GM12878 (cell line): Measurements from ENCODE around the gene DAAM2. TPM values are rescaled to one million over a fixed set of nuclear protein-coding genes. Genes with fewer than 3 reads are reported as not detected.

Experiments used
- ATAC-seq: fragments of 200-7000 bp; cut with Tn5 transposase; 3 replicates; pipeline ENCODE4 v1.9.1; 2020; ENCODE audit warnings: mild to moderate bottlenecking, moderate library complexity
- BruUV-seq: library from RNA; stranded (reverse); fragments of 400-500 nt; replicated peaks from 2 replicates; lab custom pipeline; 2021; lab: Mats Ljungman, UMichigan
- CTCF ChIA-PET: fragments of 300-600 bp; sonication (Branson Sonifier 250); formaldehyde crosslinking; extraction: SDS; loops from one replicate; lab custom pipeline; 2021; ENCODE audit warnings: inconsistent platforms; lab: Yijun Ruan, JAX
- POLR2A ChIA-PET: fragments of 350-600 bp; formaldehyde crosslinking; extraction: SDS; loops from one replicate; lab custom pipeline; 2021; ENCODE audit warnings: inconsistent platforms; lab: Charles Lee
- RAD21 ChIA-PET: fragments of 300-600 bp; sonication (Branson Sonifier 250); formaldehyde crosslinking; loops from one replicate; lab custom pipeline; 2023; ENCODE audit warnings: antibody characterized with exemption; ENCODE audit not compliant: unreplicated experiment; lab: Charles Lee
- SMC1A ChIA-PET: fragments of 300-600 bp; sonication (Branson Sonifier 250); formaldehyde crosslinking; loops from one replicate; lab custom pipeline; 2023; ENCODE audit not compliant: unreplicated experiment, uncharacterized antibody; lab: Charles Lee
- DNase-seq: peaks from one replicate; pipeline ENCODE4 v3.0.0-alpha.2; 2011; ENCODE audit warnings: low read depth, low spot score
- FAIRE-seq: peaks from 3 replicates; lab custom pipeline; 2011; peaks lifted over from hg19 to GRCh38; lab: Jason Lieb, UNC
- H2AFZ ChIP-seq: 2 replicates; pipeline ENCODE4 v1.6.0; 2011; ENCODE audit warnings: low read depth, low read length, control low read depth; ENCODE audit not compliant: control insufficient read depth
- H3K27ac ChIP-seq: 2 replicates; pipeline ENCODE4 v1.5.1; 2011; ENCODE audit warnings: control low read depth; ENCODE audit not compliant: control insufficient read depth, insufficient read depth
- H3K27me3 ChIP-seq, 2 experiments: replicated peaks in 1 of 2; 2 replicates each; pipeline versions ENCODE4 v1.6.0 to v1.6.1; 2011; ENCODE audit warnings: low read length in 1 of 2; ENCODE audit not compliant: control insufficient read depth in 2 of 2, insufficient read depth in 2 of 2
- H3K36me3 ChIP-seq, 2 experiments: 2 replicates each; pipeline ENCODE4 v1.5.1; 2011; ENCODE audit warnings: low read length in 1 of 2; ENCODE audit not compliant: control insufficient read depth in 2 of 2, insufficient read depth in 2 of 2
- H3K4me1 ChIP-seq: 2 replicates; pipeline ENCODE4 v1.6.1; 2011; ENCODE audit warnings: mild to moderate bottlenecking, low read length, moderate library complexity, mixed read lengths; ENCODE audit not compliant: control insufficient read depth, insufficient read depth
- H3K4me2 ChIP-seq: 2 replicates; pipeline ENCODE4 v1.6.0; 2011; ENCODE audit warnings: control low read depth; ENCODE audit not compliant: control insufficient read depth, insufficient read depth
- H3K4me3 ChIP-seq: fragments of 200-600 bp; sonication (generic); 2 replicates; pipeline ENCODE4 v1.5.1; 2016
- H3K79me2 ChIP-seq: 2 replicates; pipeline ENCODE4 v1.6.0; 2011; ENCODE audit warnings: low read length; ENCODE audit not compliant: control insufficient read depth, insufficient read depth
- H3K9ac ChIP-seq: 2 replicates; pipeline ENCODE4 v1.8.0; 2011; ENCODE audit warnings: low read length, control low read depth, mixed read lengths; ENCODE audit not compliant: control insufficient read depth, insufficient read depth
- H3K9me3 ChIP-seq: replicated peaks from 3 replicates; pipeline ENCODE4 v1.5.1; 2011; ENCODE audit warnings: mild to moderate bottlenecking, low read length; ENCODE audit not compliant: control insufficient read depth, insufficient read depth
- H4K20me1 ChIP-seq: 2 replicates; pipeline ENCODE4 v1.6.0; 2011; ENCODE audit not compliant: control insufficient read depth, insufficient read depth
- ASH2L ChIP-seq: fragments of 300-600, 200-600 bp; sonication (generic); IDR thresholded peaks from 2 replicates; pipeline ENCODE4 v1.6.1; 2017; ENCODE audit warnings: low read depth, mild to moderate bottlenecking, borderline replicate concordance
- CEBPB ChIP-seq, 2 experiments: fragments of 150-350 bp in 1 of 2; IDR thresholded peaks; 2 replicates each; pipeline ENCODE4 v1.6.1; 2012 to 2014; ENCODE audit warnings: low read depth in 2 of 2, low read length in 2 of 2, borderline replicate concordance in 1 of 2, inconsistent platforms in 1 of 2
- NR2C1 ChIP-seq: fragments of 450-650 bp; IDR thresholded peaks from 2 replicates; pipeline ENCODE4 v1.6.1; 2017; ENCODE audit warnings: antibody characterized with exemption, mild to moderate bottlenecking, moderate library complexity
- PAX5 ChIP-seq: IDR thresholded peaks from 2 replicates; pipeline ENCODE4 v1.6.1; 2011; ENCODE audit warnings: low read depth, low read length, borderline replicate concordance
- PRDM15 ChIP-seq: fragments of 450-650 bp; formaldehyde crosslinking; IDR thresholded peaks from 2 replicates; pipeline ENCODE4 v1.4.0; 2020; ENCODE audit warnings: mild to moderate bottlenecking, moderate library complexity
- RAD51 ChIP-seq: fragments of 450-650 bp; IDR thresholded peaks from 2 replicates; pipeline ENCODE4 v1.6.1; 2016; ENCODE audit warnings: moderate library complexity, mild to moderate bottlenecking, inconsistent platforms
- RELA ChIP-seq: fragments of 450-650 bp; IDR thresholded peaks from 2 replicates; pipeline ENCODE4 v1.8.0; 2014; ENCODE audit warnings: borderline replicate concordance; ENCODE audit not compliant: partially characterized antibody
- SMAD1 ChIP-seq: fragments of 450-650 bp; IDR thresholded peaks from 2 replicates; pipeline ENCODE4 v1.6.1; 2018; ENCODE audit warnings: mild to moderate bottlenecking, low read depth; ENCODE audit not compliant: partially characterized antibody
- SP1 ChIP-seq: IDR thresholded peaks from one replicate; pipeline ENCODE4 v1.6.1; 2011; ENCODE audit warnings: low read depth, low read length
- SPI1 ChIP-seq: IDR thresholded peaks from 2 replicates; pipeline ENCODE4 v1.6.1; 2011; ENCODE audit warnings: low read depth, mild to moderate bottlenecking, low read length, moderate library complexity, borderline replicate concordance; ENCODE audit not compliant: insufficient read depth
- YBX1 ChIP-seq: fragments of 450-650 bp; IDR thresholded peaks from 2 replicates; pipeline ENCODE4 v1.6.1; 2016; ENCODE audit warnings: antibody characterized with exemption
- YY1 ChIP-seq: IDR thresholded peaks from 2 replicates; pipeline ENCODE4 v1.6.1; 2011; ENCODE audit warnings: low read depth, mild to moderate bottlenecking, low read length
- ZNF217 ChIP-seq: fragments of 450-650 bp; IDR thresholded peaks from 2 replicates; pipeline ENCODE4 v1.6.1; 2017; ENCODE audit warnings: antibody characterized with exemption, mild to moderate bottlenecking
- ZNF274 ChIP-seq: IDR thresholded peaks from one replicate; pipeline ENCODE4 v1.8.0; 2011; ENCODE audit not compliant: insufficient read length, insufficient read depth
- ZSCAN29 ChIP-seq: fragments of 450-650 bp; IDR thresholded peaks from 2 replicates; pipeline ENCODE4 v1.6.1; 2017; ENCODE audit warnings: mild to moderate bottlenecking, moderate library complexity
- WGBS: methylation state at CpG from one replicate; pipeline ENCODE4 v1.1.6; 2016; ENCODE audit warnings: low lambda C conversion rate; ENCODE audit not compliant: insufficient replicate concordance, insufficient coverage; ENCODE audit errors: missing lambda C conversion rate; 5-methylcytosine and 5-hydroxymethylcytosine counted together
- in situ Hi-C: fragments of 300-500 bp; cut with MboI; formaldehyde crosslinking; loops from 9 replicates; pipeline ENCODE4 v1.14.3; 2018; ENCODE audit warnings: mixed read lengths
- intact Hi-C: fragments of 100-400 bp; cut with micrococcal nuclease; formaldehyde crosslinking; loops from one replicate; pipeline ENCODE4 v1.14.2; 2022; ENCODE audit not compliant: unreplicated experiment
- polyA plus RNA-seq, 11 experiments: library from polyadenylated mRNA; depleted of rRNA in 4 of 11; unstranded in 6 of 11; stranded (reverse) in 5 of 11; fragments of >200 nt; fragmentation: Nextera tagmentation in 4 of 11; fragmentation: Illumina TruSeq in 1 of 11; extraction: Ambion mirVana in 4 of 11; extraction: Trizol in 1 of 11; gene quantifications; 1 replicate in 1 of 11; 2 replicates in 10 of 11; pipeline versions ENCODE4 v1.2.1 to v1.2.3, GENCODE V29; 2011 to 2016; ENCODE audit warnings: inconsistent platforms in 2 of 11, missing spikeins in 2 of 11, low read depth in 1 of 11
- total RNA-seq, 4 experiments: library from RNA; depleted of rRNA in 3 of 4; stranded (reverse); fragments of >200 nt in 3 of 4; fragmentation: Illumina TruSeq in 1 of 4; extraction: Trizol in 1 of 4; gene quantifications; 2 replicates each; pipeline versions ENCODE4 v1.2.1 to v1.2.3, GENCODE V29; 2013 to 2021
- TF ChIP-seq, protein P1 (sequence below): IDR thresholded peaks from 2 replicates; pipeline ENCODE4 v1.6.1; 2011; ENCODE audit warnings: low read depth, low read length, improper control_type of control experiment, borderline replicate concordance
- TF ChIP-seq, protein P2 (sequence below): fragments of 450-650 bp; IDR thresholded peaks from 2 replicates; pipeline ENCODE4 v1.6.1; 2017; ENCODE audit warnings: mild to moderate bottlenecking

The DAAM2 gene
- total and polyA plus RNA-seq, 10 of the 15 experiments (the other 5 are each of a cell fraction or from before 2014, with no cell fraction given) = 0.05 to 0.22 TPM; not detected in 8

- ChIA-PET POLR2A (no interaction called here), SMC1A (interaction anchor here (1.0 to 6.5 kb wide), 2 partner anchors 12 to 40 kb away, joined by 3 to 38 read pairs; no protein-coding TSS in a partner anchor), RAD21 (interaction anchor here (0.5 to 1.5 kb wide), 4 partner anchors 36 to 401 kb away, joined by 3 to 4 read pairs (median 4); no protein-coding TSS in a partner anchor), CTCF (interaction anchor here (1.1 to 9.0 kb wide), 3 partner anchors 11 to 27 kb away, joined by 3 to 135 read pairs (median 3); no protein-coding TSS in a partner anchor)
- H3K4me1 ChIP-seq = no peaks in the 10 kb centered on the region
- H3K36me3 ChIP-seq = no peaks in the 10 kb centered on the region
- H4K20me1 ChIP-seq = no peaks in the 10 kb centered on the region
- no peaks in the 10 kb centered on the region; a peak in 1 of 4 replicates for H3K27me3 ChIP-seq
- WGBS = 59% methylated on average over 3 of the region's 3 CpGs
- H2AFZ ChIP-seq = no peak overlapping the region
- no peak overlapping the region for H3K9ac ChIP-seq
- no peak for TF ChIP-seq ASH2L
- TF ChIP-seq ZSCAN29 = no peak
- no peak for TF ChIP-seq ZNF274
- TF ChIP-seq, protein P1, sequence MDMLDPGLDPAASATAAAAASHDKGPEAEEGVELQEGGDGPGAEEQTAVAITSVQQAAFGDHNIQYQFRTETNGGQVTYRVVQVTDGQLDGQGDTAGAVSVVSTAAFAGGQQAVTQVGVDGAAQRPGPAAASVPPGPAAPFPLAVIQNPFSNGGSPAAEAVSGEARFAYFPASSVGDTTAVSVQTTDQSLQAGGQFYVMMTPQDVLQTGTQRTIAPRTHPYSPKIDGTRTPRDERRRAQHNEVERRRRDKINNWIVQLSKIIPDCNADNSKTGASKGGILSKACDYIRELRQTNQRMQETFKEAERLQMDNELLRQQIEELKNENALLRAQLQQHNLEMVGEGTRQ = no peak
- TF ChIP-seq YY1 = no peak
- no peak for TF ChIP-seq SP1
- TF ChIP-seq RAD51 = no peak
- TF ChIP-seq PRDM15 (CRISPR knock-in tag) = no peak
- TF ChIP-seq CEBPB (IDR thresholded peaks at IDR 0.05; ENCODE audit: borderline replicate concordance in 1 of 2, low read depth in 2 of 2, low read length in 2 of 2) = no peak
- TF ChIP-seq YBX1 = no peak
- TF ChIP-seq PAX5 = no peak
- TF ChIP-seq, protein P2, sequence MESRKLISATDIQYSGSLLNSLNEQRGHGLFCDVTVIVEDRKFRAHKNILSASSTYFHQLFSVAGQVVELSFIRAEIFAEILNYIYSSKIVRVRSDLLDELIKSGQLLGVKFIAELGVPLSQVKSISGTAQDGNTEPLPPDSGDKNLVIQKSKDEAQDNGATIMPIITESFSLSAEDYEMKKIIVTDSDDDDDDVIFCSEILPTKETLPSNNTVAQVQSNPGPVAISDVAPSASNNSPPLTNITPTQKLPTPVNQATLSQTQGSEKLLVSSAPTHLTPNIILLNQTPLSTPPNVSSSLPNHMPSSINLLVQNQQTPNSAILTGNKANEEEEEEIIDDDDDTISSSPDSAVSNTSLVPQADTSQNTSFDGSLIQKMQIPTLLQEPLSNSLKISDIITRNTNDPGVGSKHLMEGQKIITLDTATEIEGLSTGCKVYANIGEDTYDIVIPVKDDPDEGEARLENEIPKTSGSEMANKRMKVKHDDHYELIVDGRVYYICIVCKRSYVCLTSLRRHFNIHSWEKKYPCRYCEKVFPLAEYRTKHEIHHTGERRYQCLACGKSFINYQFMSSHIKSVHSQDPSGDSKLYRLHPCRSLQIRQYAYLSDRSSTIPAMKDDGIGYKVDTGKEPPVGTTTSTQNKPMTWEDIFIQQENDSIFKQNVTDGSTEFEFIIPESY = no peak
- no peak for TF ChIP-seq SPI1
- no peak for TF ChIP-seq SMAD1
- TF ChIP-seq RELA = no peak
- TF ChIP-seq ZNF217 = no peak
- no peak for TF ChIP-seq NR2C1
- no TSS peak for BruUV-seq
- ATAC-seq (0 out of 3 replicates have a peak, but pooled peaks have one; percentile 26), DNase-seq (no peak), FAIRE-seq (no peak)
- no peaks in the 10 kb centered on the region for H3K79me2 ChIP-seq
- H3K4me3 ChIP-seq = no peak overlapping the region
- no peak overlapping the region for H3K27ac ChIP-seq
- intact Hi-C loops = no loop called here
- no peak overlapping the region for H3K4me2 ChIP-seq
- H3K9me3 ChIP-seq = no peaks in the 10 kb centered on the region
- in situ Hi-C loops = no loop called here
These were observed 61.4 kb downstream of the DAAM2 start for GRCh38 chr6:39853604-39854003.
